Measurements from ENCODE around the gene OPRM1.

Gene OPRM1

GRCh38 chr6:154289818-154290508, 250.9 kb downstream of the OPRM1 start:
- DNase-seq, result no peak

DNA sequence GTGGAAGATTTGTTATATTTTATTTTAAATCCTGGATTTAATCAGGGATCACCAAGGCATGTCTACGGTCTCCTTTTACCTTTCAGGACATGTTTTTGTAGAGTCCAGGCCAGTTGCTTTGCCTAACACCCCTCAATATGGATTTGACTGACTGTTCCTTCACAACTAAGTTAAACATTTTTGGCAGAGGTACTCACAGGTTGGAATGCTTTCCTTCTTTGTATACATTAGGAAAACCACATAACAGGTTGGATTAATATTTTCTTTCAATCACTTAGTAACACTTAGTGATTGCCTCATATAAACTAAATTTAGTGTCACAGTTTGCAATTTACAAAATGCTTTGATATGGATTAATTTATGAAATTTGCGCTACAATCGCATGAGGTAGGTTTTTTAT, 253.0 kb downstream of the OPRM1 start:
- no peak for DNase-seq

- DNase-seq, result no peak
Observed at GRCh38 chr6:154292855-154293519, 253.9 kb downstream of the OPRM1 start.

DNA sequence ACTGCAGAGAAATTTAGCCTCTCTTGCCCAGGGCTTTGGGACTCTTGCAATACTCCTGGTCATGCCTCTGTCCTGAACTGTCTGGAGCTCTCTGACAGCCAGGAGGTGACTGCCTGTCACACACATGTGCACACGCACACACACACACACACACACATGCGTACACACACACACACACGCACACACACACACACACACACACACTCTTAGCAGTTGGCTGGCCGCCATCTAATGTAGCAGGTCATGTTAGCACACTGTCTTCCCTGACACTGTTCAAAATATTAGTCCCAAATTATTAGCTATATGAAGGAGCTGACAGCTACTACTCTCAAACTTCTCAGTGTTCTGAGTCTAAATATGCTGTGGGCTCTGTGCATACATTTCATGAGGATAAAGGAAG, 256.7 kb downstream of the OPRM1 start:
- DNase-seq, result no peak
